ENCODE measurements around the gene CD300LF. TPM values are rescaled to one million over a fixed set of nuclear protein-coding genes. Genes with fewer than 3 reads are reported as not detected.

The CD300LF gene
- total RNA-seq, 4 donors from 2014 or later, result 0.13 to 0.27 TPM; not detected in 2

DNA sequence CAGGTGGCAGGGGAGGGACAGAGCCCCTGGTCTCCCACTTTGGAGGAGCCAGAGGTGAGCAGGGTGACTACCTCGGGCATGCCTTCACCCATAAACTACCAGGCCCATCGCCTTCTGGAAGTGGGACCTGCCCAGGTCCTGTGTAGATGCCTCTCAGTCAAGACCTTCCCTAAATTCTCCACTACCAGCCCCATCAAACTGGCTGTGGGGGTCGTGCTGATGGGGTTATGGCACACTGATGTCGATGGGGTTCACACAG lies 18.6 kb upstream of the CD300LF start:
- intact Hi-C loops (cut with DNase I; ENCODE audit: low total_unique reads), result no loop called here
- H3K4me3 ChIP-seq (ENCODE audit: low read depth, poor library complexity, severe bottlenecking), result no peak overlapping the region
- no peak for TF ChIP-seq POLR2A (IDR thresholded peaks at IDR 0.05)
- TF ChIP-seq, protein P1, sequence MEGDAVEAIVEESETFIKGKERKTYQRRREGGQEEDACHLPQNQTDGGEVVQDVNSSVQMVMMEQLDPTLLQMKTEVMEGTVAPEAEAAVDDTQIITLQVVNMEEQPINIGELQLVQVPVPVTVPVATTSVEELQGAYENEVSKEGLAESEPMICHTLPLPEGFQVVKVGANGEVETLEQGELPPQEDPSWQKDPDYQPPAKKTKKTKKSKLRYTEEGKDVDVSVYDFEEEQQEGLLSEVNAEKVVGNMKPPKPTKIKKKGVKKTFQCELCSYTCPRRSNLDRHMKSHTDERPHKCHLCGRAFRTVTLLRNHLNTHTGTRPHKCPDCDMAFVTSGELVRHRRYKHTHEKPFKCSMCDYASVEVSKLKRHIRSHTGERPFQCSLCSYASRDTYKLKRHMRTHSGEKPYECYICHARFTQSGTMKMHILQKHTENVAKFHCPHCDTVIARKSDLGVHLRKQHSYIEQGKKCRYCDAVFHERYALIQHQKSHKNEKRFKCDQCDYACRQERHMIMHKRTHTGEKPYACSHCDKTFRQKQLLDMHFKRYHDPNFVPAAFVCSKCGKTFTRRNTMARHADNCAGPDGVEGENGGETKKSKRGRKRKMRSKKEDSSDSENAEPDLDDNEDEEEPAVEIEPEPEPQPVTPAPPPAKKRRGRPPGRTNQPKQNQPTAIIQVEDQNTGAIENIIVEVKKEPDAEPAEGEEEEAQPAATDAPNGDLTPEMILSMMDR (IDR thresholded peaks at IDR 0.05), result no peak
- WGBS, 2 donors, result 65 to 71% methylated on average over 2 to 4 of the region's 4 CpGs
- DNase-seq (ENCODE audit: low spot score in 2 of 2), result no peak

- WGBS, 2 donors, result 70 to 86% methylated on average over 15 to 16 of the region's 16 CpGs
- intact Hi-C loops (cut with DNase I; ENCODE audit: low total_unique reads), result no loop called here
- no peak overlapping the region for H3K4me3 ChIP-seq (ENCODE audit: low read depth, poor library complexity, severe bottlenecking)
- no peak for DNase-seq (ENCODE audit: low spot score in 2 of 2)
- TF ChIP-seq, protein P1 (IDR thresholded peaks at IDR 0.05), result no peak
- TF ChIP-seq POLR2A (IDR thresholded peaks at IDR 0.05), result no peak
Measured at GRCh38 chr17:74730491-74731346, 18.0 kb upstream of the CD300LF start.

GRCh38 chr17:74729866-74730265 lies 17.1 kb upstream of the CD300LF start:
- DNase-seq (ENCODE audit: low spot score in 2 of 2), result no peak
- intact Hi-C loops (cut with DNase I; ENCODE audit: low total_unique reads), result no loop called here
- H3K4me3 ChIP-seq (ENCODE audit: low read depth, poor library complexity, severe bottlenecking), result no peak overlapping the region
- TF ChIP-seq, protein P1 (IDR thresholded peaks at IDR 0.05), result no peak
- TF ChIP-seq POLR2A (IDR thresholded peaks at IDR 0.05), result no peak
- WGBS, 2 donors, result 87 to 89% methylated on average over 15 of the region's 15 CpGs

DNA sequence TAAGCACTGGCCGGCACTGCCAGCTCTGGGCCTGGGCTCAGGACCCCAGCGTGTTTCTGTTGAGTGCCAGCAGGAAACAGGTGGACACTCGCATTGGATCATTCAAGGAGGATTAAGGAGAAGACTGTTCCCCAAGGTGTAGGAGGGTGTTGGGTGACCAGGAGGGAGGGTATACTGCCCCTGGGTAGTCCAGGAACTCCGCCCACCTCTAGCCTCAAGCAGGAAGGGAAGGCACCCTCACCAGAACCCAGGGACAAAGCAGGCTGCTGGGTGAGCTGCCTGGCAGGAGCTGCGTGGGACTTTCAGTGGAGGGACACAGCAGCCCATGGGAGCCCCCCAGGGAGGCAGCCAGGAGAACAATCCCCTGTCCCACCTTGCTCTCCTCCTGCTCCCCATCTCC lies 16.6 kb upstream of the CD300LF start:
- 88 to 89% methylated on average over 5 of the region's 5 CpGs for WGBS, 2 donors
- H3K4me3 ChIP-seq (ENCODE audit: low read depth, poor library complexity, severe bottlenecking), result no peak overlapping the region
- intact Hi-C loops (cut with DNase I; ENCODE audit: low total_unique reads), result no loop called here
- DNase-seq (ENCODE audit: low spot score in 2 of 2), result no peak
- TF ChIP-seq, protein P1 (IDR thresholded peaks at IDR 0.05), result no peak
- TF ChIP-seq POLR2A (IDR thresholded peaks at IDR 0.05), result no peak

GRCh38 chr17:74728702-74729075 lies 16.0 kb upstream of the CD300LF start:
- no peak overlapping the region for H3K4me3 ChIP-seq (ENCODE audit: low read depth, poor library complexity, severe bottlenecking)
- no peak for TF ChIP-seq POLR2A (IDR thresholded peaks at IDR 0.05)
- TF ChIP-seq, protein P1 (IDR thresholded peaks at IDR 0.05), result no peak
- WGBS, 2 donors, result 84 to 92% methylated on average over 3 of the region's 3 CpGs
- intact Hi-C loops (cut with DNase I; ENCODE audit: low total_unique reads), result no loop called here
- DNase-seq (ENCODE audit: low spot score in 2 of 2), result no peak
